H1 (cell line): ENCODE data around the gene BAHD1. TPM values are rescaled to one million over a fixed set of nuclear protein-coding genes. Genes with fewer than 3 reads are reported as not detected.

Experiments
- CTCF ChIA-PET: fragments of 300-600 bp; sonication (Branson Sonifier 250); formaldehyde crosslinking; loops from one replicate; lab custom pipeline; 2021; ENCODE audit not compliant: partially characterized antibody; lab: Charles Lee
- POLR2A ChIA-PET: fragments of 300-600 bp; sonication (Branson Sonifier 250); formaldehyde crosslinking; loops from one replicate; lab custom pipeline; 2021; ENCODE audit warnings: inconsistent platforms; ENCODE audit not compliant: partially characterized antibody; lab: Charles Lee
- DNase-seq, 2 experiments: peaks; one replicate each; pipeline versions ENCODE4 v3.0.0 to v3.0.0-alpha.2; 2010 to 2022; ENCODE audit warnings: low spot score in 2 of 2, low read depth in 1 of 2, mixed read lengths in 1 of 2
- FAIRE-seq: peaks from 2 replicates; lab custom pipeline; 2011; peaks lifted over from hg19 to GRCh38; lab: Jason Lieb, UNC
- H2AFZ ChIP-seq: 2 replicates; pipeline ENCODE4 v1.8.1; 2012; ENCODE audit warnings: low read length, inconsistent platforms
- H2AK5ac ChIP-seq: 2 replicates; pipeline ENCODE4 v1.6.1; 2013; ENCODE audit warnings: low read depth, low read length
- H2BK120ac ChIP-seq: replicated peaks from 2 replicates; pipeline ENCODE3; 2013; ENCODE audit warnings: low read depth, low read length, inconsistent platforms
- H2BK12ac ChIP-seq: 2 replicates; pipeline ENCODE4 v1.6.1; 2013; ENCODE audit warnings: low read depth, low read length
- H2BK15ac ChIP-seq: 2 replicates; pipeline ENCODE4 v1.6.1; 2013; ENCODE audit warnings: low read length
- H2BK20ac ChIP-seq: 2 replicates; pipeline ENCODE4 v1.6.1; 2013; ENCODE audit warnings: low read length
- H2BK5ac ChIP-seq: 2 replicates; pipeline ENCODE4 v1.6.1; 2013; ENCODE audit warnings: low read depth, low read length
- H3K14ac ChIP-seq: 2 replicates; pipeline ENCODE4 v1.6.1; 2013; ENCODE audit warnings: inconsistent platforms; ENCODE audit not compliant: insufficient read length
- H3K18ac ChIP-seq: 2 replicates; pipeline ENCODE4 v1.6.1; 2013; ENCODE audit warnings: low read length; ENCODE audit errors: extremely low read depth
- H3K23ac ChIP-seq: 2 replicates; pipeline ENCODE4 v1.6.1; 2013; ENCODE audit warnings: inconsistent platforms; ENCODE audit not compliant: insufficient read length
- H3K23me2 ChIP-seq: 2 replicates; pipeline ENCODE4 v1.6.1; 2013; ENCODE audit warnings: low read depth, low read length
- H3K27ac ChIP-seq: 2 replicates; pipeline ENCODE4 v1.6.1; 2011; ENCODE audit warnings: low read depth, low read length, inconsistent platforms
- H3K27me3 ChIP-seq, 4 experiments: replicated peaks in 1 of 4; 1 replicate in 1 of 4; 2 replicates in 3 of 4; pipeline versions ENCODE4 v1.6.1 to v1.8.1; 2011 to 2013; ENCODE audit warnings: low read length in 3 of 4, mild to moderate bottlenecking in 3 of 4, inconsistent platforms in 2 of 4, mixed read lengths in 2 of 4, moderate library complexity in 1 of 4; ENCODE audit not compliant: control insufficient read depth in 3 of 4, insufficient read depth in 3 of 4; ENCODE audit errors: extremely low read depth in 1 of 4
- H3K36me3 ChIP-seq, 4 experiments: 2 replicates each; pipeline versions ENCODE4 v1.6.1 to v1.8.1; 2011 to 2013; ENCODE audit warnings: mild to moderate bottlenecking in 4 of 4, low read length in 3 of 4, moderate library complexity in 2 of 4, control low read depth in 1 of 4, inconsistent platforms in 1 of 4; ENCODE audit not compliant: insufficient read depth in 4 of 4, control insufficient read depth in 2 of 4
- H3K4ac ChIP-seq: replicated peaks from 2 replicates; pipeline ENCODE3; 2013; ENCODE audit warnings: low read length, low read depth, mixed read lengths, inconsistent platforms; ENCODE audit not compliant: insufficient read length
- H3K4me1 ChIP-seq, 4 experiments: replicated peaks in 1 of 4; 1 replicate in 1 of 4; 2 replicates in 3 of 4; pipeline versions ENCODE4 v1.6.1 to v1.8.1; 2011 to 2013; ENCODE audit warnings: low read length in 3 of 4, inconsistent platforms in 2 of 4, mixed read lengths in 1 of 4; ENCODE audit not compliant: insufficient read depth in 4 of 4, control insufficient read depth in 3 of 4
- H3K4me2 ChIP-seq, 2 experiments: 2 replicates each; pipeline versions ENCODE4 v1.6.1 to v1.8.1; 2011 to 2013; ENCODE audit warnings: low read depth in 2 of 2, low read length in 2 of 2, control low read depth in 1 of 2, inconsistent platforms in 1 of 2, mild to moderate bottlenecking in 1 of 2; ENCODE audit not compliant: insufficient read depth in 1 of 2
- H3K4me3 ChIP-seq, 4 experiments: fragments of 200-600, 300-600 bp in 1 of 4; sonication (generic), shearing (Covaris generic), sonication (Bioruptor Twin) in 1 of 4; 2 replicates each; pipeline versions ENCODE4 v1.5.1 to v1.8.1; 2011 to 2016; ENCODE audit warnings: low read length in 4 of 4, low read depth in 3 of 4, control low read depth in 2 of 4, inconsistent platforms in 2 of 4, mild to moderate bottlenecking in 2 of 4, mixed read lengths in 1 of 4, moderate library complexity in 1 of 4; ENCODE audit not compliant: insufficient read depth in 2 of 4; ENCODE audit errors: extremely low read depth in 1 of 4
- H3K56ac ChIP-seq: replicated peaks from 2 replicates; pipeline ENCODE3; 2013; ENCODE audit warnings: low read depth, mild to moderate bottlenecking, mixed read lengths, low read length, inconsistent platforms; ENCODE audit not compliant: insufficient read length
- H3K79me1 ChIP-seq: 2 replicates; pipeline ENCODE4 v1.6.1; 2013; ENCODE audit warnings: low read depth, low read length, control low read depth
- H3K79me2 ChIP-seq, 2 experiments: 2 replicates each; pipeline versions ENCODE4 v1.6.1 to v1.8.1; 2012 to 2013; ENCODE audit warnings: low read length in 2 of 2, mild to moderate bottlenecking in 2 of 2, inconsistent platforms in 1 of 2; ENCODE audit not compliant: insufficient read depth in 2 of 2, control insufficient read depth in 1 of 2
- H3K9ac ChIP-seq, 4 experiments: replicated peaks in 1 of 4; 1 replicate in 1 of 4; 2 replicates in 3 of 4; pipeline versions ENCODE4 v1.6.1 to v1.8.1; 2011 to 2013; ENCODE audit warnings: low read depth in 3 of 4, low read length in 3 of 4, control low read depth in 2 of 4, mild to moderate bottlenecking in 2 of 4, moderate library complexity in 2 of 4, inconsistent platforms in 1 of 4; ENCODE audit errors: extremely low read depth in 1 of 4
- H3K9me3 ChIP-seq, 2 experiments: 2 replicates each; pipeline versions ENCODE4 v1.6.1 to v1.8.1; 2012 to 2013; ENCODE audit warnings: mild to moderate bottlenecking in 2 of 2, moderate library complexity in 2 of 2, control low read depth in 1 of 2, inconsistent platforms in 1 of 2, low read depth in 1 of 2, low read length in 1 of 2, mixed read lengths in 1 of 2; ENCODE audit not compliant: insufficient read depth in 2 of 2
- H4K20me1 ChIP-seq, 2 experiments: replicated peaks in 1 of 2; 2 replicates each; pipeline versions ENCODE3 to v1.8.1; 2011 to 2013; ENCODE audit warnings: inconsistent platforms in 2 of 2, low read length in 2 of 2, mild to moderate bottlenecking in 1 of 2; ENCODE audit not compliant: insufficient read depth in 2 of 2, control insufficient read depth in 1 of 2
- H4K5ac ChIP-seq: 2 replicates; pipeline ENCODE4 v1.6.1; 2013; ENCODE audit warnings: low read length, low read depth, mixed read lengths, inconsistent platforms; ENCODE audit not compliant: insufficient read length
- H4K8ac ChIP-seq: 2 replicates; pipeline ENCODE4 v1.8.0; 2013; ENCODE audit warnings: mild to moderate bottlenecking, moderate library complexity, low read length, inconsistent platforms; ENCODE audit not compliant: insufficient read depth; ENCODE audit errors: extremely low read depth
- H4K91ac ChIP-seq: replicated peaks from 2 replicates; pipeline ENCODE3; 2013; ENCODE audit warnings: low read length, mixed read lengths, inconsistent platforms; ENCODE audit not compliant: insufficient read length
- CREB1 ChIP-seq: IDR thresholded peaks from 2 replicates; pipeline ENCODE4 v1.6.1; 2012; ENCODE audit warnings: inconsistent platforms
- GTF2F1 ChIP-seq: IDR thresholded peaks from 2 replicates; pipeline ENCODE4 v1.6.1; 2012; ENCODE audit warnings: low read depth, low read length, improper control_type of control experiment, borderline replicate concordance
- JUN ChIP-seq: IDR thresholded peaks from 2 replicates; pipeline ENCODE4 v1.6.1; 2011; ENCODE audit warnings: low read depth, mild to moderate bottlenecking, improper control_type of control experiment, low read length
- PHF8 ChIP-seq: fragments of 200-600 bp; sonication (generic); conservative IDR thresholded peaks from 2 replicates; pipeline ENCODE4 v1.7.1; 2012; ENCODE audit warnings: low read depth, mild to moderate bottlenecking, inconsistent platforms, low read length, moderate library complexity
- POLR2A ChIP-seq, 2 experiments: IDR thresholded peaks; 1 replicate in 1 of 2; 2 replicates in 1 of 2; pipeline ENCODE4 v1.6.1; 2011; ENCODE audit warnings: low read depth in 2 of 2, low read length in 2 of 2, mild to moderate bottlenecking in 2 of 2; ENCODE audit errors: control extremely low read depth in 1 of 2
- RAD21 ChIP-seq, 2 experiments: IDR thresholded peaks in 1 of 2; conservative IDR thresholded peaks in 1 of 2; 2 replicates each; pipeline ENCODE4 v1.6.1; 2011; ENCODE audit warnings: low read depth in 2 of 2, low read length in 2 of 2, improper control_type of control experiment in 1 of 2, inconsistent platforms in 1 of 2, mild to moderate bottlenecking in 1 of 2, moderate library complexity in 1 of 2
- SIN3A ChIP-seq, 2 experiments: IDR thresholded peaks in 1 of 2; conservative IDR thresholded peaks in 1 of 2; 2 replicates each; pipeline ENCODE4 v1.6.1; 2011 to 2012; ENCODE audit warnings: low read length in 2 of 2, improper control_type of control experiment in 1 of 2, low read depth in 1 of 2, mild to moderate bottlenecking in 1 of 2
- TBP ChIP-seq: IDR thresholded peaks from 2 replicates; pipeline ENCODE4 v1.6.1; 2011; ENCODE audit warnings: low read depth, low read length, improper control_type of control experiment
- TEAD4 ChIP-seq: IDR thresholded peaks from 2 replicates; pipeline ENCODE4 v1.6.1; 2012; ENCODE audit warnings: low read depth, low read length, inconsistent platforms, mixed read lengths
- WGBS, 2 experiments: shearing (Covaris generic) in 1 of 2; methylation state at CpG; one replicate each; pipeline versions ENCODE4 v1.1.6 to v1.1.7; 2013 to 2015; ENCODE audit warnings: low lambda C conversion rate in 2 of 2, mixed read lengths in 2 of 2, inconsistent platforms in 1 of 2, low coverage in 1 of 2, missing lambda C conversion rate in 1 of 2; ENCODE audit not compliant: insufficient replicate concordance in 2 of 2, insufficient coverage in 1 of 2, insufficient read length in 1 of 2; ENCODE audit errors: extremely low coverage in 1 of 2, missing lambda C conversion rate in 1 of 2; 5-methylcytosine and 5-hydroxymethylcytosine counted together
- polyA plus RNA-seq, 7 experiments: library from polyadenylated mRNA; depleted of rRNA in 3 of 7; stranded (reverse) in 5 of 7; unstranded in 2 of 7; fragments of >200 nt in 5 of 7; fragments of 200-250 nt in 2 of 7; gene quantifications; 1 replicate in 5 of 7; 2 replicates in 1 of 7; 4 replicates in 1 of 7; pipeline versions ENCODE4 v1.2.1 to v1.2.3, GENCODE V29; 2011 to 2013; ENCODE audit warnings: missing spikeins in 2 of 7, mixed read lengths in 2 of 7
- total RNA-seq: library from RNA; stranded (reverse); fragmentation: NEBNext Ultra II Directional; extraction: Animal tissue kit (Norgen Biotek cat#: 25700); gene quantifications from 2 replicates; pipeline ENCODE4 v1.2.1, GENCODE V29; 2021

The BAHD1 gene
- total and polyA plus RNA-seq, 2 of the 8 experiments (the other 6 are each of a cell fraction or from before 2014, with no cell fraction given): 15.0 to 38.9 TPM

DNA sequence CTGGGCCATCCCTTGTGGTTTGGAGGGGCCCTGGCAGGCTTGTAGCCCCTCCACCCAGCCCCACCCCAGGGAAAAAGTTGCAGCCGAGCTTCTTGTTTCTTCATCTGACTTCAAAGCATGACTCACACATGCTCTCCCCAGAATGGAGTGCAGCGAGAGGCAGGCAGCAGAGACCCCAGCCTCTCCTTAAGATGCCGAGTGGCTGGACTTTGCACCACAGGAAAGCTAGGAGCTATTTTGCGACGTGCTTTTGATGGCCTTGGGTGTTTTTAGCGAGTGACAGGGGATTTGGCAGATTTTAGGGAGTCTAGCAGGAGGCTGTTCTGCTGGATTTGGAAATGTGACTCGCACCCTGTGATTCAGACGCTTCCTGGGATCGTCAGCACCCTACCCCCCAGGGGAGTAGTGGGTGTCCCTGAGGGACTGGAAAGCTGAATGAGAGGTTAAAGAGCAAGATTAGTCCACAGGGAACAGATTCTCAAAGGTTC is 14.2 kb downstream of the BAHD1 start:
- Histone ChIP-seq H4K91ac (no peak overlapping the region), H3K79me1 (peaks cover 44% of the 10 kb centered on the region), H2BK5ac (no peak overlapping the region; the same call in 1 of the 2 replicates), H3K56ac (no peak overlapping the region), H2BK15ac (no peak overlapping the region), H3K23me2 (no peaks in the 10 kb centered on the region), H2BK12ac (no peak overlapping the region), H3K9ac (no peak overlapping the region), H2AFZ (no peak overlapping the region), H3K9me3 (no peaks in the 10 kb centered on the region), H3K14ac (no peak overlapping the region), H3K4me2 (no peak overlapping the region), H3K27ac (no peak overlapping the region; the same call in 1 of the 2 replicates), H3K27me3 (no peaks in the 10 kb centered on the region), H2BK20ac (no peak overlapping the region), H3K4me3 (no peak overlapping the region), H3K36me3 (peaks cover 9 to 17% (median 14%) of the 10 kb centered on the region in 4 experiments), H4K20me1 (peaks cover 57 to 62% of the 10 kb centered on the region in 2 experiments), H3K79me2 (peaks cover 17 to 93% of the 10 kb centered on the region in 2 experiments), H4K5ac (no peak overlapping the region), H2BK120ac (no peak overlapping the region), H3K4me1 (peaks cover 4 to 41% (median 19%) of the 10 kb centered on the region in 4 experiments), H3K23ac (no peak overlapping the region), H3K4ac (no peak overlapping the region), H4K8ac (no peak overlapping the region), H2AK5ac (no peak overlapping the region), H3K18ac (no peak overlapping the region)
- DNase-seq: no peak
- ChIA-PET POLR2A (interaction anchor here (0.8 to 1.5 kb wide), 6 partner anchors 12 to 33 kb away, joined by 3 to 5 read pairs (median 4); no protein-coding TSS in a partner anchor), CTCF (interaction anchor here (0.8 to 1.7 kb wide), 9 partner anchors 9 to 289 kb away, joined by 3 to 6 read pairs (median 3); no protein-coding TSS in a partner anchor)
- no peak for TF ChIP-seq TEAD4
- no peak for TF ChIP-seq SIN3A (conservative IDR thresholded peaks at IDR 0.05 in 1 of 2, IDR thresholded peaks at IDR 0.05 in 1 of 2; ENCODE audit: low read depth in 1 of 2, low read length in 2 of 2)
- TF ChIP-seq RAD21 (IDR thresholded peaks at IDR 0.05 in 1 of 2, conservative IDR thresholded peaks at IDR 0.05 in 1 of 2; ENCODE audit: low read depth in 2 of 2, low read length in 2 of 2): no peak
- no peak for TF ChIP-seq PHF8
- TF ChIP-seq TBP: no peak
- TF ChIP-seq POLR2A (IDR thresholded peaks at IDR 0.05; ENCODE audit: control extremely low read depth in 1 of 2, low read depth in 2 of 2, low read length in 2 of 2): no peak
- TF ChIP-seq GTF2F1: no peak
- TF ChIP-seq CREB1: no peak
- no peak for TF ChIP-seq JUN
- WGBS, 2 experiments: 90% methylated on average over 8 of the region's 9 CpGs; no CpG with 5 or more reads in 1 of the 2 experiments
- FAIRE-seq: no peak
